BJ (cell line): ENCODE measurements around the gene PRMT1. TPM values are rescaled to one million over a fixed set of nuclear protein-coding genes. Genes with fewer than 3 reads are reported as not detected.

Source experiments
- CTCF ChIA-PET: fragments of 350-600 bp; formaldehyde crosslinking; extraction: SDS; loops from one replicate; lab custom pipeline; 2021; ENCODE audit warnings: antibody characterized with exemption, inconsistent platforms; lab: Yijun Ruan, JAX
- POLR2A ChIA-PET: fragments of 300-600 bp; sonication (Branson Sonifier 250); formaldehyde crosslinking; extraction: SDS; loops from one replicate; lab custom pipeline; 2021; ENCODE audit warnings: antibody characterized with exemption; lab: Charles Lee
- DNase-seq: peaks from one replicate; pipeline ENCODE4 v3.0.0-alpha.2; 2011; ENCODE audit warnings: low read depth
- H3K27me3 ChIP-seq: 2 replicates; pipeline ENCODE4 v1.6.0; 2011; ENCODE audit warnings: low read length; ENCODE audit not compliant: control insufficient read depth, insufficient read depth
- H3K36me3 ChIP-seq: 2 replicates; pipeline ENCODE4 v1.5.1; 2011; ENCODE audit warnings: low read length; ENCODE audit not compliant: control insufficient read depth, insufficient read depth
- H3K4me3 ChIP-seq: 2 replicates; pipeline ENCODE4 v1.5.1; 2011; ENCODE audit warnings: low read depth, mild to moderate bottlenecking, control low read depth, low read length
- CTCF ChIP-seq: IDR thresholded peaks from 2 replicates; pipeline ENCODE4 v1.5.1; 2011; ENCODE audit warnings: low read depth, mild to moderate bottlenecking, control low read depth, inconsistent platforms, low read length, moderate library complexity; ENCODE audit not compliant: insufficient read depth
- polyA plus RNA-seq: library from polyadenylated mRNA; depleted of rRNA; stranded (reverse); fragments of >200 nt; gene quantifications from 2 replicates; pipeline ENCODE4 v1.2.3, GENCODE V29; 2011

PRMT1 gene
- polyA plus RNA-seq, 1 experiment = 372 TPM

- POLR2A ChIA-PET = no interaction called here
- no peak for TF ChIP-seq CTCF
Observed at GRCh38 chr19:49657493-49658138, 19.5 kb upstream of the PRMT1 start.

GRCh38 chr19:49658139-49658517 is 18.9 kb upstream of the PRMT1 start:
- H3K4me3 ChIP-seq = no peak overlapping the region
- POLR2A ChIA-PET = no interaction called here
- peaks cover 60% of the 10 kb centered on the region for H3K36me3 ChIP-seq
- CTCF ChIA-PET = interaction anchor here (1.2 to 2.6 kb wide), 3 partner anchors 15 to 32 kb away, joined by 4 to 8 read pairs (median 4); no protein-coding TSS in a partner anchor
- no peaks in the 10 kb centered on the region for H3K27me3 ChIP-seq
- no peak for DNase-seq
- no peak for TF ChIP-seq CTCF

More at GRCh38 chr19:49657493-49658138, 19.5 kb upstream of the PRMT1 start:
- Histone ChIP-seq H3K27me3 (no peaks in the 10 kb centered on the region), H3K36me3 (peaks cover 58% of the 10 kb centered on the region), H3K4me3 (no peak overlapping the region)
- no peak for DNase-seq
- CTCF ChIA-PET = interaction anchor here (1.2 to 2.6 kb wide), 3 partner anchors 13 to 17 kb away, joined by 4 to 8 read pairs (median 4); no protein-coding TSS in a partner anchor

GRCh38 chr19:49658566-49659442 is 18.3 kb upstream of the PRMT1 start:
- ChIA-PET CTCF (interaction anchor here (1.2 kb wide), 1 partner anchor 31 kb away, joined by 4 read pairs; no protein-coding TSS in a partner anchor), POLR2A (interaction anchor here (0.5 kb wide), 1 partner anchor 17 kb away, joined by 3 read pairs; the partner anchor contains the start of gene SCAF1)
- Histone ChIP-seq H3K27me3 (no peaks in the 10 kb centered on the region), H3K4me3 (no peak overlapping the region), H3K36me3 (peaks cover 56% of the 10 kb centered on the region)
- TF ChIP-seq CTCF = no peak
- DNase-seq = no peak

GRCh38 chr19:49660338-49660961 is 16.6 kb upstream of the PRMT1 start:
- ChIA-PET CTCF (interaction anchor here (0.7 kb wide), 1 partner anchor 28 kb away, joined by 3 read pairs; no protein-coding TSS in a partner anchor), POLR2A (no interaction called here)
- DNase-seq = no peak
- no peaks in the 10 kb centered on the region for H3K27me3 ChIP-seq
- no peak overlapping the region for H3K4me3 ChIP-seq
- no peak for TF ChIP-seq CTCF
- peaks cover 41% of the 10 kb centered on the region for H3K36me3 ChIP-seq

- Histone ChIP-seq H3K27me3 (no peaks in the 10 kb centered on the region), H3K4me3 (no peak overlapping the region), H3K36me3 (peaks cover 29% of the 10 kb centered on the region)
- no peak for TF ChIP-seq CTCF
- ChIA-PET CTCF (no interaction called here), POLR2A (no interaction called here)
- DNase-seq = no peak
Observed at GRCh38 chr19:49662011-49662410, 15.1 kb upstream of the PRMT1 start.
